ENCODE data around the gene RSBN1.
"Not testable (repeated sequence)": the region's sequence is repeated elsewhere in the genome, so short reads cannot be mapped to it uniquely, and the experiment has no call there.

RSBN1 gene

GRCh38 chr1:113732802-113733201 lies 79.5 kb downstream of the RSBN1 start:
- DNase-seq: no peak

- DNase-seq: no peak
Observed at GRCh38 chr1:113721010-113721409, 91.3 kb downstream of the RSBN1 start.

GRCh38 chr1:113718621-113719020 lies 93.7 kb downstream of the RSBN1 start:
- DNase-seq: not testable (repeated sequence)

- DNase-seq: not testable (repeated sequence)
Observed at GRCh38 chr1:113717506-113717905, 94.8 kb downstream of the RSBN1 start.

- no peak for DNase-seq
Observed at GRCh38 chr1:113714606-113715269, 97.5 kb downstream of the RSBN1 start.
